ENCODE measurements around the gene MUC20.
"Not testable (repeated sequence)": the region's sequence is repeated elsewhere in the genome, so short reads cannot be mapped to it uniquely, and the experiment has no call there.

The MUC20 gene

DNA sequence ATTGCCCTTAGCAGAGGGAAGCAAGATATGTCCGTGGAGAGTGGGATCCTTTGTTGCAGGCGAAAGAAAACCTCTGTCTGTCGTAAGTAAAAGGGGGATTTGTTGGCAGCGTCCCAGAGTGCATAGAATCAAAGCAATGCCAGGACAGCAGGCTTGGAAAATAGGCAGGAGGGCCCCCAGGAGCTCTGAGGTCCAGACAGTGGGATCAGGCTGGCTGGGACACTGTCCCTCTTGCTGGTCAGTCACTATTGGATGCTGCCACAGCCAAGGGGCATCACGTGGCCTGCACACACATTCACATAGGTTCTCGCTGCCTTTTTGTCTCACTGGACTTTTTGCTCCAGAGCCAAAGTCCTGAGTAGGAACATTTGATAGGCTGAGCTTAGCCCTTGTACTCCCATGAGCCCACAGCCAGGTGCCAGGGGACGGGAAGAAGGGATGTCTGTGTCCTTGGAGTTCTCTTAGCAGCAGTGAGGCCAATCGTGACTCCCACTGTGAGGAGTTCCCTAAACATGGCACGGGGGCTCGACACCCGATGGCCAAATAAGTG lies 10.7 kb downstream of the MUC20 start:
- no peak for DNase-seq (ENCODE audit: low read depth)

DNA sequence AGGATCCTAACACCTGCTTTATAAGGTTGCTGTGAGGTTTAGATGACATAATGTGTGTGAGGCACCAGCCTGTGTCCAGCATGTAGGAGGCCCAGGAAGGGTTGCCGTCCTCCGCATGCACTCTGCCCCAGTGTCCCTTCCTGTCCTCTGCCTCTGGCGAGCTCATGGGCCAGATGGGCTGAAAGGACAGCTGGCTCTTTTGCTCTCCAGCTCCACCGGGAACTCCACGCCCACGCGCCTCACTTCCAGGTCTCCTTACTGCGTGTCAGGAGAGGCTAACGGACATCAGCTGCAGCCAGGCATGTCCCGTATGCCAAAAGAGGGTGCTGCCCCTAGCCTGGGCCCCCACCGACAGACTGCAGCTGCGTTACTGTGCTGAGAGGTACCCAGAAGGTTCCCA lies 12.2 kb downstream of the MUC20 start:
- no peak for DNase-seq (ENCODE audit: low read depth)

DNA sequence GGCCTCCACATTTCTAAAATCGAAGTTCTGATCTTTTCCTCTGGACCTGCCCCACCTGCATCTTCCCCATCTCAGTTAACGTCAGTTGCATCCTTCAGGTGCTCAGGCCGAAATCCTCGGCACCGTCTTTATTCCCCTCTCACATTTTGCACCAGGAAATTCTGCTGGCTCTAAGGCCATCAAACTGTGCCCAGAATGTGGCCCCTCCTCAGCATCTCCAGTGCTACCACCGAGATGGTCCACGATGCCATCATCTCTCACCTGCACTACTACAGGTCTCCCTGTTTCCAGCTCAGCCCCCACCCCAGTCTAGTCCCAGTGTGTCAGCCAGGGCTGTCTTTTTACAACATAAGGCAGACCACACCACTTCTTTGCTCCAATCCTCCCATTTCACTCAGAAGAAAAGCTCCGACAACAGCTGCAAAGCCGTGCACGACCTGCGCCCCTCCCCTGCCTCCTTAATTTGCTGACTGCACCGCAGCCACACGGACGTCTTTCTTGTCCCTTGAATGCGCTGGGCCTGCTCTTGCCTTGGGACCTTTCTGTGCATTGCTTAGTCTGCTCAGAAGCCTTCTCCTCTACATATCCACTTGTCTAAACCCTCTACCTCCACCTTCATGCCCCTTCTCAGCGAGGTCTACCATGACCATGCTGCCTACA lies 14.4 kb downstream of the MUC20 start:
- DNase-seq (ENCODE audit: low read depth) = no peak

DNA sequence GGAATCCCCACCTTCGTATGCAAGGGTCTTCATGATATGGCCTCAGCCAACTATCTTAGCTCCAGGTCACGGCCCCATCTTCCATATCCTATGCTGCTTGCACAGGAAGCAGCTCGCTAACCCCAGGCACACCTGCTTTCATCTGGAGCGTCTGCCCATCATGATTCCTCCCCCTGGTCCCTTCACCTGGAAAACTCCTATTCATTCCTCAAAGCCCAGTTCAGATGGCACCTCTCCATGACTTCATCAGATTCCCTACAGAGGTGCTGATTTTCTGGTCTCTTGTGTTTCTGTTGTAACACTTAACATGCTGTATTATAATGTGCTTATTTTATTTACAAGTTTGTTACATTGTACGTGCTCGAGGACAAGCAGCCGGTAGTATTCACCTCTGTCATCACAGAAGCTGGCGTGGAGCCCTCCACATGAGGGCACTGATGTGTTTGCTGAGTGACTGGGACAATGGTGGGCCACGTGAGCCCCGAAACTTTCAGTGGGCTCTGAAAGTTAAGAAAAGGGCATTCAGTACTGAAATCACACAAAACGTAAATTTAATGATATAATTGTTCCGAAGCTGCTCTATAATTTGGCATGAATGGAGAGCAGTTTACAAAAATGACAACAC lies 16.2 kb downstream of the MUC20 start:
- no peak for DNase-seq (ENCODE audit: low read depth)

DNA sequence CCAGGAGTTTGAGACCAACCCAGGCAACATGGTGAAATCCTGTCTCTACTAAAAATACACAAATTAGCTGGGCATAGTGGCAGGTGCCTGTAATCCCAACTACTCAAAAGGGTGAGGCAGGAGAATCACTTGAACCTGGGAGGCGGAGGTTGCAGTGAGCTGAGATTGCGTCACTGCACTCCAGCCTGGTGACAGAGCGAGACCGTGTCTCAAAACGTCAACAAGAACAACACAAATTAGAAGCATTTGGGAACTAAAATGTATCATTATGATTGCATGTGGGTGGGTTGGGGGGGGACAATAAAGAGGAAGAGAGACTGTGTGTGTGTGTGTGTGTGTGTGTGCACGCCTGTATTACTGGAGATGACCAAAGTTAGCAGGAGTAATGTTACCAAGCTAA lies 17.0 kb downstream of the MUC20 start:
- not testable (repeated sequence) for DNase-seq (ENCODE audit: low read depth)

DNA sequence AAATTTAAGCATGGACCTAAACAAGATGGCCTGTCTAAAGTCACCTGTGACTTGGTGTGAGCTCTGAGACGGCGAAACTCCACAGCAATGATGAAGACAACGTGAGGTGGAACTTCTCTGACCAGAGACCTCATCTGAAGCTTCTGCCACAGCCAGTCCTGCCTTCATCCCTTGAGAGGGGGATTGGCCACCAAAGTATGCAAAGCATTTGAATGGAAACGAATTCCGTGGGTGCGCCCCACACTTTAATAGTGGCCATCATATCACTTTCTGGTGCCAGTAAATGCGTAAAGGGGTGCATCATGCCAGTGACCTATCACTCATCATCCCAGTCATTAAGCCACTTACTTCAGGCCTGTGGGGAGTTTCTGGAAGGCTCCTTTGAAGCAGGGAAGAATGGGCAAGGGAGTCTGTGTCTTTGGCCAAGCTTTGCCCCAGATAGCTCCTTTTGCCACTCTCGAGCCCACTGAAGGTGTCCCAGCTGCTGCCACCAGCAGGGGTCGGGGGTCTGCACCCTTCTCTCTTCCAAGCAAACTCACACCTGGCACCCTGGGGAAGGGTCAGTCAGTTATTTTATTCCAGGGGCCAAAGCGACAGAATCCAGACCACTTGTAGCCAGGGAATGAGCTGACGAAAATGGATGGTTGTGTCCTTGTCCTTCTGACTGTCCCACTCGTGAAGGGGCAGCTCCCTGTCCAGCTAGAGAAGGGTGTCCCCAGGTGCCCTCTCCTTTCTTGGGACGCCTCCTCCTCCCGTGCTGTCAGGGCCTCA lies 17.7 kb downstream of the MUC20 start:
- DNase-seq (ENCODE audit: low read depth) = no peak

DNA sequence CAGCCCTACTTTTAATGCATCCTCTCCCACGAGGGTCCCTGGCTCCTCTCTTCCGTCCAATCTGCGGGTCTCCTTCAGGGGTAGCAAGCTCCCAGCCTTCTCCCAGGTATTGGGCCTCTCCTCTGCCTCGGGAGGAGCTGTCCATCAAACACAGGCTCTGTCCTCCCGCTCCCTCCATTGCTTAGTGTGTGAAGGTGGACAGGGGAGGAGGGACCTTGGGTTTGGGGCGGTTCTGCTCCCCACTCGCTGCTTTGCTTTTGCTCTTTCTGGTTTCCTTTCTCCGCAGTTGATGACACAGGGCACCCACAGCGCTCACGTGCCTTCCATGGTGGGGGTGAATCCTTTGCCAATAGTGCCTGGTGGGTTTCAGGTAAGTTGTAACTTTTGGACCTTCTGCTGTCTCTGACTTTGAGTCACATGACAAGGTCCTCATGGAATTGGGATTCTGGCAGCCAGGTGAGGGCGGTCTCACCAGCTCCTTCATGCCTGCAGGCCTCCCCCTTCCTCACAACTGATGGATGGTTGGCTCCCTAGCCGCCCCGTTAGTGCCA lies 18.9 kb downstream of the MUC20 start:
- DNase-seq (ENCODE audit: low read depth) = no peak

DNA sequence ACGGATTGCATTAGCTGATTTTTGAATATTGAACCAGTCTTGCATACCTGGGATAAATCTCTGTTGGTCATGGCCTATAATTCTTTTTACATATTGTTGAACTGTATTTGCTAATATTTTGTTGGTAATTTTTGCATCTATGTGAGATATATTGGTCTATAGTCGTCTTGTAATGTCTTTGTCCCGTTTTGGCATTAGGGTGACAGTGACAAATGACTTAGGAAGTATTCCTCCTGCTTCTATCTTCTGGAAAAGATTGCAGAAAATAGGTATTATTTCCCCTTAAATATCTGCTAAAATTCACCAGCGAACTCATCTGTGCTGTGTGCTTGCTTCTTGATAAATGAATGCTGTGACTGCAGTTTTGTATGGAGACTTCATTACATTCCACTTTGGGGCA lies 23.7 kb downstream of the MUC20 start:
- no peak for DNase-seq (ENCODE audit: low read depth)

DNA sequence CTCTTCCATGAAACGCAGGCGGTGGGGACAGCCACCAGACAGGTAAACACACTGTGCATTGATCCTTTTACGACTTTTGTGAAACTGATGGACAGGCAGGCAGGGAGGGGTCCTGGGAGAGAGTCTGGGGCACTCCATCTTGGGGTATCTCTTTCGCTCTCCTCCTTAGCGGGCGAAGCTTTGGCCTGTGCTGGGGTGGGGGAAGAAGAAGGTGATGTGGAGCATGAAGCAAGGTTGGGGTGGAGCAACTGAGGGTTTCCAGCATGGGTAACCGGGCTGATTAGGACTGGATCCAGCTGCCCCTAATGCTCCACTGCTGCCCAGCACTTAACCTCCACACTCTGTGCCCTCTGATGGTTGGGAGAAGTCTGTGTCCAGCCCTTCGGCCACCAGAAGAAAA lies 25.6 kb downstream of the MUC20 start:
- no peak for DNase-seq (ENCODE audit: low read depth)

DNA sequence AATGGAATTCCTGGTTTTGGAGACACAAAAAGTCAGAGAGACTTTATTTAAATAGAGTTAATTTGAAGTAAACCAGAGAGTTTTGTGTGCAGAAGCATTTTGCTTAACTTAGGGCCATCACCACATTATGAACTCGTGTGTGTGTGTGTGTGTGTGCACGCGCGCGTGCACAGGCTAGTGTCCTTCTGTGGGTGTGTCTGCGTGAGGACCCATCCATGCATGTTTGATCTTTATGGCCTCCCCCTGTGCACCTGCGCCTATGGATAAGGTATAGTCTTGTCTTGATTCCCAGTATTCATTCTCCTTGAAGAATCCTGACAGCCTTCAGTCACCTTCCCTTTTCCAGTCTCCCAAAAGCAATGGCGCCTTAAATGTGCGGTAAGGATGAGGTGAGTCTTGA lies 26.0 kb downstream of the MUC20 start:
- DNase-seq (ENCODE audit: low read depth) = no peak

DNA sequence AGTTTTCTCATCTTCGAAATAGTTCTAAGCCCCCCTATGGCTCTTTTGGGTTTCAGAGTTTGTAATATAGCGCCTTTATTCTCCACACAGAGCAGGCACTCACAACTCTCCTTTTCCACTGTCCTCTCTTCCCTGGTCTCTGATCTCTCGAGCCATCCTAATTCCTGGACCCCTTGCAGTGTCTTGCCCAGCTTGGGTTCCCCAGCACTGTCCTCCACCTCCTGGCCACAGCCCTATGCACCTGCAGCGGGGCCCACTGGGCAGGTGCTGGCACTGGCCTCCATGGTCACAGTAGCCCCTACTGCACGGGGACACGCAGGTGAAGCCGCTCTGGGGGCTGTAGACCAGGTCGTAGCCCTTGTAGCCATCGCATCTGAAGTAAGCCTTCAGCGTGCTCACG lies 27.9 kb downstream of the MUC20 start:
- DNase-seq (ENCODE audit: low read depth) = no peak

DNA sequence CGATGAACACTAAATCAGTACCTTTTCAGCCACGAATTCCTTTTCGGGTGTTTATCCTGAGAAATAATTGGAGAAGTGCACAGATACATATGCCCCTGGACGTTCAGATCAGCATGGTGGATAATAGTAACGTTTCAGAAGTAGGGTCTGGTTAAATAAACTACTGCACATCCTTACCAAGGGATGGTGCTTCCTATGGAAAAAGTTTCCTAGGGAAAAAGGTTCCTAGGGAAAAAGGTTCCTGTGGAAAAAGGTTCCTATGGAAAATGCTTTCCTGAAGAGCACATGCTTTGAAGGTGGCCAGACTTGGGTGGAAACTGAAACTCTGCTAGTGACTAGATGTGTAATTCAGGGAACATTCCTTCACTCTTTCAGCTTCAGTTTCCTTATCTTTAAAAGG lies 28.3 kb downstream of the MUC20 start:
- not testable (repeated sequence) for DNase-seq (ENCODE audit: low read depth)

DNA sequence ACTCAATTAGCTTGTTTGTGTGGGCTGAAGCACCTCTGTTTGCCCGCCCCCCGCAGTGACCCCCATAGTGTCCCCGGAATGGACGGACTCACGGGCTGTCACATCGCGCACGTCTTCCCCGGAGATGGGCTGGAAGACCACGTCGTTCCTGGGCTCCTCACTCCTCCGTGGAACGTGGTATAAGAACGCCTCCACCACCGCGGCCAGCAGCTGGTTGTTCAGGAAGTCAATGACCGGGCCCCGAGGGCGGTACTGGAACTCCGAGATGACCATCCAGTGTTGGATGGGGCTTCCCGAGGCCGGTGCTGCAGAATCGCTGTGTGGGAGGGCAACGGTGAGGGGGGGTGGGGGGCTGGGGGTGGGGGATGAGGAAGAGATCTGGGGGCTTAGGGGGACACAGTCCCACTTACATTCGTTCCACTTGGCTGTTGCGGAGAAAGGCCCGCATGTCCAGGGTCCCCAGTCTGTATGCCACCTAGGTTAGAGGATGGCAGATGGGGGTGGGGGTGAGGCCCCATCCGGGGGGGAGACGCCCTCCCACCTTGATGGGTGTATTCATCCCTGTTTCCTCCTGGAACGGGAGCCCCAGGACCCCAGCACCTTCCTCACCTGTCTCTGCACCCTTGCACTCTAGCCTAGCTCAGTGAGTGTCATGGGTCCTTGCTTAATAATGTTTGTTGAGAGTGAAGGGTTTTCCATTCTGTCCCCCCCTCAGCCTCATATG lies 30.2 kb downstream of the MUC20 start:
- no peak for DNase-seq (ENCODE audit: low read depth)

DNA sequence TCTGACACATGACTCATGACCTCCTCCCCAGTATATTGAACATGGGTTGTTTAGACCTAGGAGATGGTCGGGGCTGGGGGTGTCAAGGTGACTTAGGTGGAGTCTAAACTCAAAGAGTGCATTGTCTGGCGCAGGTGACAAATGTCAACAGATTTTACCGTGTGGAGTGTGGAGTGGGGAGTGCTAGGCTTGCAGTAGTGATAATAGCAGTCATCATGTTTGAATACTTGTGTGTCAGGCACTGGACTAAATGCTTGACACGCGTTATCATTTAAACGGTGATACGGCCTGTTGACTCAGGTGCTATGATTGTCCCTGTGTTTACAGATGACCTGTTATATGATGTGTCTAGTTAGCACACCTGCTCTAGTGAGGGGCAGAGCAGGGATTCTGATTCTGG lies 30.8 kb downstream of the MUC20 start:
- DNase-seq (ENCODE audit: low read depth) = no peak

DNA sequence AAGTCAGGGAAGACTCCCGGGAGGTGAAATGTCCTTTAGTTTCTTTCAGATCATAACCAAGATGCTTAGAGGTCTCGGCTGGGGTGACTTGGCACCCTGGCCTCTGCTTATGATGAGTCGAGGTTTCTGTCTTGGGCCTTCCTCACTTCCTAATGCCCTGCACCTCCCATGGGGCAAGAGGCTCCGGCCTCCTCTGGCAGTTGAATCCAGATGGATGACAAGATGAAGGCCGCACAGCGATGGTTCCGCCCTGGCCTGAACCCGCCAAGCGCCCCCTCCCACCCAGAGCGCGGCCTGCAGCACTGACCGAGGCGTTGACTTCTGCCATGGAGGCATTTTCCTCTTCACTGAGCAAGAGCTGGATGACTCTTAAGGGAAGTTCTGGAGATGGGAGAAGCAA lies 31.3 kb downstream of the MUC20 start:
- DNase-seq (ENCODE audit: low read depth) = no peak

DNA sequence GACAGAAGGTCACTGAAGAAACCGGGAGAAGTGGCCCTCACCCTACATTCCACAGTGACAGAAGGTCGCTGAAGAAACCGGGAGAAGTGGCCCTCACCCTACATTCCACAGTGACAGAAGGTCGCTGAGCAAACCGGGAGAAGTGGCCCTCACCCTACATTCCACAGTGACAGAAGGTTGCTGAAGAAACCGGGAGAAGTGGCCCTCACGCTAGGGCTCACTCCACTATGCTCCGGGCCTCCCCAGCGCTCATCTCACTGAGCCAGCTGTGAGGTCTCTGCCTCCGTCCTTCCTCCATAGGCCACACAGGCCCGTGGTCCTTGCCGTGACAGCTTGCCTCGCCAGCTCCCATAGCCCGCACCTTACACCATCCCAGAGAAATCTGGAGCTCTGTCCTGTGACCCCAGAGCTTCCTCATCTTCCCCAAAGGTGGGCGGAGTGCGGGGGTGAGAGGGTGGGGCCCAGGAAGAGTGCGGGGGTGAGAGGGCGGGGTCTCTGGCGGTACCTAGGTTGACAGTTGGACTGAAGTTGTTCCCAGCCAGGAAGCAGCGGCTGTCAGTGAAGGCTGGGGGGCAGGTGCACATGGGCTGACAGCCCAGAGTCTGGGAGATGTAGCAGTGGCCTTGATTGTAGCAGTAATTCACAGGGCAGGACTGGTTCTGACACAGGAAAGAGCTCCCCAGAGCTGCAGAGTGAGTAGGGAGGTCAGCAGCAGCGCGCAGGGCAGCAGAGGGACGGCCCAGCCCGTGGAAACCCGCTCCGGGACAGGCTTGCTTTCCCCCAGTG lies 32.0 kb downstream of the MUC20 start:
- DNase-seq (ENCODE audit: low read depth) = no peak

DNA sequence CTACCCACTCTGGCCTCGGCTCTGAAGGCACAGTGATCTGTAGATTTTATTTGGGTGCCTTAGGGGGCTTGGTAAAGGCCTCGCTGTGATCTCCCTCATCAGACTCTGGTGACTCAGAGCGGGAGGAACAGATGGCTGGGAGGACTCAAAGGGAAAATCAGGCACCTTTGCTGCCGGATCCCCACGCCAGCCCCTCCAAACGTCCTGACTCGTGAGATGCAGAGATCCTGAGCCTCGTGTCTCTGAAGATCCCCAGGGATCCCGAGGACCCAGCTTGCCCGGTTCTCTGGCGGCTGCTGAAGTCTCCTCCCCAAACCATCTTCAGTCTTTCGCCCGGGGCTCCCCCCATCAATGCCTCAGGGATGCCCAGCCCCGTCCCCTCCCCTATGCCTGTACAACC lies 32.8 kb downstream of the MUC20 start:
- DNase-seq (ENCODE audit: low read depth) = no peak

DNA sequence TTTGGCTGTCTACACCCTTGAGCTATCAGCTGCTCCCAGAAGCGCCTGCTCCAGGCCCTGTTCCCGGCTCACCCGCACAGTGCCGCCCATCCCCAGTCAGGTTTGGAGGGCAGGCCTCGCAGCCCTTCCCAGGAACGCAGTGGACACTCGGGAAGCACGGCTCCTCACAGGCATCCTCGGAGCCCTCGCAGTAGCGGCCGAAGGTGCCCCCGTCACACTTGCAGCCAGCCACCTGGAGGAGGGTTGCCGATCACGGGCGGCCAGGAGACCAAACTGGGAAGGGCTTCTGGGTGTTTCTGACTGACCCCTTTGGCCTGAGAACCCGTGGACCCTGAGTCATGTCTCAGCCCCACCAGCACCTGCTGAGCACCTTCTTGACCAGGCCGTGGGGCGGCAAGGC lies 33.4 kb downstream of the MUC20 start:
- no peak for DNase-seq (ENCODE audit: low read depth)

DNA sequence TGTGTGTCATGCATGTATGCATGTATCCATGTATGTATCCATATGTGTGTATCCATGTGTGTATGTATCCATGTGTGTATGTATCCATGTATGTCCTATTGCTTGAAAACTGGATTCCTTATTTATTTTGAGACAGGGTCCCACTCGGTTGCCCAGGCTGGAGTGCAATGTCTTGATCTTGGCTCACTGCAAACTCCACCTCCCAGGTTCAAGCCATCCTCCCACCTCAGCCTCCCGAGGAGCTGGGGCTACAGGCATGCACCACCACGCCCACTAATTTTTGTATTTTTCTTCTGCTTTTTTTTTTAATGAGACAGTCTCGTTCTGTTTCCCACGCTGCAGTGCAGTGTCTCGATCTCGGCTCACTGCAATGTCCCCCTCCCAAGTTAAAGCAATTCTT lies 34.1 kb downstream of the MUC20 start:
- DNase-seq (ENCODE audit: low read depth) = no peak

DNA sequence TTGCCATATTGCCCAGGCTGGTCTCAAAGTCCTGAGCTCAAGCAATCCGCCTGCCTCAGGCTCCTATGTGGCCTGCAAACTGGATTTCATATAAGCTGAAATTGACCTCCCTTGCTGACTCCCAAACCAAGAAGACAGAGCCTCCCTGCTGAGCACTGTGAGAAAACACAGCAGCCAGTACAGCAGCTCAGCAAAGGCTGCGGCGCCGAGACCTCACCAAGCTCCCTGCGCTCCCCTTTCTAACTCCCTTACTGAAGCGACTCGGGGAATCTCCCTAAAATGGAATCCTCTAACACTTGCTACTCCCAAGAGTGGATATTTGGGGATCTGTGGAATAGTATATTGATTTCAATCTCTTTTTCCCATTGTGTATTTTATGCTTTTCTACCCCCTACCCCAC lies 34.6 kb downstream of the MUC20 start:
- DNase-seq (ENCODE audit: low read depth) = no peak
